Measurements from ENCODE around the gene BAIAP2. TPM values are rescaled to one million over a fixed set of nuclear protein-coding genes. Genes with fewer than 3 reads are reported as not detected.

The BAIAP2 gene
- total and polyA plus RNA-seq, 2 of the 13 experiments (the other 11 are each of a cell fraction or from before 2014, with no cell fraction given): 22.5 to 24.0 TPM

- TF ChIP-seq ZNF274 (CRISPR knock-in tag; IDR thresholded peaks at IDR 0.05) (no peak), MEIS2 (CRISPR knock-in tag; IDR thresholded peaks at IDR 0.05) (no peak), ZNF83 (CRISPR knock-in tag; IDR thresholded peaks at IDR 0.05; ENCODE audit: borderline replicate concordance) (no peak), ZBTB37 (CRISPR knock-in tag; IDR thresholded peaks at IDR 0.05) (peak; percentile 60; the same call in 1 of the 2 replicates), ZNF800 (CRISPR knock-in tag; IDR thresholded peaks at IDR 0.05) (no peak), RXRA (CRISPR knock-in tag; IDR thresholded peaks at IDR 0.05) (0 out of 2 replicates have a peak, but pooled peaks have one; percentile 39), ELF4 (CRISPR knock-in tag; IDR thresholded peaks at IDR 0.05; ENCODE audit: borderline replicate concordance) (0 out of 2 replicates have a peak, but pooled peaks have one; percentile 34), NFKB2 (CRISPR knock-in tag; IDR thresholded peaks at IDR 0.05; ENCODE audit: borderline replicate concordance) (no peak), ZNF12 (CRISPR knock-in tag; IDR thresholded peaks at IDR 0.05) (peak; percentile 45; the same call in 1 of the 2 replicates), TARDBP (CRISPR knock-in tag; IDR thresholded peaks at IDR 0.05) (no peak), ZNF10 (CRISPR knock-in tag; IDR thresholded peaks at IDR 0.05; ENCODE audit: borderline replicate concordance, low read depth) (no peak), SALL2 (CRISPR knock-in tag; IDR thresholded peaks at IDR 0.05) (no peak), ZHX1 (CRISPR knock-in tag; IDR thresholded peaks at IDR 0.05; ENCODE audit: low read depth) (0 out of 2 replicates have a peak, but pooled peaks have one; percentile 15), KDM2A (CRISPR knock-in tag; IDR thresholded peaks at IDR 0.05; ENCODE audit: borderline replicate concordance, low read depth) (no peak), POGZ (CRISPR knock-in tag; IDR thresholded peaks at IDR 0.05) (peak; percentile 21), ZBTB2 (CRISPR knock-in tag; IDR thresholded peaks at IDR 0.05; ENCODE audit: low read depth) (no peak), ZNF891 (CRISPR knock-in tag; IDR thresholded peaks at IDR 0.05) (peak; percentile 27; the same call in 1 of the 2 replicates)
Observed at GRCh38 chr17:81164371-81165245, 129.7 kb downstream of the BAIAP2 start (continued).
